Astrocyte of the cerebellum (primary cell): ENCODE data around the gene POLH.

Experiments
- DNase-seq: peaks from one replicate; pipeline ENCODE4 v3.0.0-alpha.2; 2011; ENCODE audit warnings: low read depth
- H3K4me3 ChIP-seq: 2 replicates; pipeline ENCODE4 v1.5.1; 2011; ENCODE audit warnings: mild to moderate bottlenecking, low read depth, low read length, moderate library complexity
- CTCF ChIP-seq: IDR thresholded peaks from 2 replicates; pipeline ENCODE4 v1.5.1; 2012; ENCODE audit warnings: low read length, low read depth, moderate library complexity, mild to moderate bottlenecking; ENCODE audit errors: missing control alignments
- in situ Hi-C: cut with HindIII; loops from 2 replicates; pipeline ENCODE4 v1.10.0; 2017; ENCODE audit warnings: low sequenced_read_pairs

POLH gene

GRCh38 chr6:43623880-43624785, 48.1 kb downstream of the POLH start:
- no peak overlapping the region for H3K4me3 ChIP-seq
- in situ Hi-C loops = no loop called here
- no peak for TF ChIP-seq CTCF
- no peak for DNase-seq

- no peak for TF ChIP-seq CTCF
- no peak for DNase-seq
- no peak overlapping the region for H3K4me3 ChIP-seq
- in situ Hi-C loops = no loop called here
These were observed 48.9 kb downstream of the POLH start for GRCh38 chr6:43624786-43625288.

- no peak overlapping the region for H3K4me3 ChIP-seq
- no peak for TF ChIP-seq CTCF
- in situ Hi-C loops = no loop called here
- no peak for DNase-seq
These were observed 49.5 kb downstream of the POLH start for GRCh38 chr6:43625393-43625992.

GRCh38 chr6:43627008-43627825, 51.2 kb downstream of the POLH start:
- peak; percentile 82 for DNase-seq
- peak overlapping the region; percentile 9 for H3K4me3 ChIP-seq
- no peak for TF ChIP-seq CTCF
- in situ Hi-C loops = no loop called here

- DNase-seq = no peak
- peak overlapping the region; percentile 98 for H3K4me3 ChIP-seq
- in situ Hi-C loops = no loop called here
- no peak for TF ChIP-seq CTCF
These were observed 52.6 kb downstream of the POLH start for GRCh38 chr6:43628393-43629103.

GRCh38 chr6:43629104-43629504, 53.1 kb downstream of the POLH start, which contains the start of gene GTPBP2:
TSS of gene GTPBP2 (minus strand) at chr6:43629264. CDS start at chr6:43629162, 102 bp downstream.
- peak; percentile 98 for DNase-seq
- in situ Hi-C loops = no loop called here
- no peak for TF ChIP-seq CTCF
- peak within 1 kb of the TSS; percentile 98 for H3K4me3 ChIP-seq
